ENCODE measurements around the gene BCLAF3. TPM values are rescaled to one million over a fixed set of nuclear protein-coding genes. Genes with fewer than 3 reads are reported as not detected.

The BCLAF3 gene
- total RNA-seq, 4 donors from 2014 or later, result 16.5 to 20.6 (median 18.1) TPM

GRCh38 chrX:19990151-19990555 is 708 bp downstream of the BCLAF3 start:
- 4 to 48% methylated on average over 5 to 24 of the region's 25 CpGs for WGBS, 2 donors (ENCODE audit: low coverage in 1 of 2)
- H3K27ac ChIP-seq, result peak overlapping the region; percentile 83 to 91 (median 88)

GRCh38 chrX:19987856-19988255 is 3.0 kb downstream of the BCLAF3 start:
- H3K27ac ChIP-seq, result no peak overlapping the region
- H3K4me3 ChIP-seq, result no peak overlapping the region
- TF ChIP-seq POLR2AphosphoS5 (IDR thresholded peaks at IDR 0.05), result no peak
- no peaks in the 10 kb centered on the region for H3K36me3 ChIP-seq
- intact Hi-C loops (cut with DNase I; ENCODE audit: low total_unique reads) (no loop called here), in situ Hi-C loops (cut with MboI; ENCODE audit: low pct_ligation_motif_present in 1 of 4, low pct_unique_long_range_greater_than_20kb in 1 of 4, low sequenced_read_pairs in 3 of 4) (no loop called here)
- no peaks in the 10 kb centered on the region for H3K27me3 ChIP-seq
- peaks cover 0 to 15% (median 3%) of the 10 kb centered on the region in 4 donors for H3K4me1 ChIP-seq
- no peak for DNase-seq
- no peaks in the 10 kb centered on the region for H3K9me3 ChIP-seq
- 81 to 83% methylated on average over 3 to 5 of the region's 5 CpGs for WGBS, 2 donors (ENCODE audit: low coverage in 1 of 2)

More at GRCh38 chrX:19990151-19990555, 708 bp downstream of the BCLAF3 start:
- Histone ChIP-seq H3K27me3 (no peaks in the 10 kb centered on the region), H3K9me3 (no peaks in the 10 kb centered on the region), H3K4me1 (peaks cover 0 to 15% (median 3%) of the 10 kb centered on the region in 4 donors), H3K4me3 (peak overlapping the region; percentile 54 to 87 (median 82)), H3K36me3 (no peaks in the 10 kb centered on the region)
- intact Hi-C loops (cut with DNase I; ENCODE audit: low total_unique reads) (loop anchor here (10.0 kb wide), 1 partner anchor 95 kb away; no protein-coding TSS in a partner anchor), in situ Hi-C loops (cut with MboI; ENCODE audit: low pct_ligation_motif_present in 1 of 4, low pct_unique_long_range_greater_than_20kb in 1 of 4, low sequenced_read_pairs in 3 of 4) (no loop called here)
- TF ChIP-seq CTCF (IDR thresholded peaks at IDR 0.05) (no peak), POLR2A (IDR thresholded peaks at IDR 0.05) (no peak), EP300 (IDR thresholded peaks at IDR 0.05; ENCODE audit: low read depth) (no peak), POLR2AphosphoS5 (IDR thresholded peaks at IDR 0.05) (no peak)
- no peak for DNase-seq

GRCh38 chrX:19986531-19986930 is 4.3 kb downstream of the BCLAF3 start:
- in situ Hi-C loops (cut with MboI; ENCODE audit: low pct_ligation_motif_present in 1 of 4, low pct_unique_long_range_greater_than_20kb in 1 of 4, low sequenced_read_pairs in 3 of 4), result no loop called here

GRCh38 chrX:19981947-19982346 is 8.9 kb downstream of the BCLAF3 start:
- TF ChIP-seq POLR2AphosphoS5 (IDR thresholded peaks at IDR 0.05), result no peak
- TF ChIP-seq POLR2A (IDR thresholded peaks at IDR 0.05), result no peak
- no peak for TF ChIP-seq EP300 (IDR thresholded peaks at IDR 0.05; ENCODE audit: low read depth)
- no peak for TF ChIP-seq CTCF (IDR thresholded peaks at IDR 0.05)
- in situ Hi-C loops (cut with MboI; ENCODE audit: low pct_ligation_motif_present in 1 of 4, low pct_unique_long_range_greater_than_20kb in 1 of 4, low sequenced_read_pairs in 3 of 4) (no loop called here), intact Hi-C loops (cut with DNase I; ENCODE audit: low total_unique reads) (no loop called here)
- DNase-seq, result no peak
- no peak overlapping the region for H3K27ac ChIP-seq
- no peaks in the 10 kb centered on the region for H3K4me1 ChIP-seq
- H3K4me3 ChIP-seq, result no peak overlapping the region
- 72% methylated on average over 2 of the region's 2 CpGs; no CpG with 5 or more reads in 1 of the 2 donors for WGBS, 2 donors (ENCODE audit: low coverage in 1 of 2)
- no peaks in the 10 kb centered on the region for H3K27me3 ChIP-seq
- no peaks in the 10 kb centered on the region for H3K36me3 ChIP-seq
- H3K9me3 ChIP-seq, result no peaks in the 10 kb centered on the region

More at GRCh38 chrX:19986531-19986930, 4.3 kb downstream of the BCLAF3 start:
- no peak overlapping the region for H3K27ac ChIP-seq
- H3K4me1 ChIP-seq, result peaks cover 0 to 14% (median 3%) of the 10 kb centered on the region in 4 donors
- intact Hi-C loops (cut with DNase I; ENCODE audit: low total_unique reads), result no loop called here
- 73% methylated on average over 3 of the region's 3 CpGs; no CpG with 5 or more reads in 1 of the 2 donors for WGBS, 2 donors (ENCODE audit: low coverage in 1 of 2)
- H3K4me3 ChIP-seq, result no peak overlapping the region
- TF ChIP-seq POLR2A (IDR thresholded peaks at IDR 0.05), result no peak
- TF ChIP-seq POLR2AphosphoS5 (IDR thresholded peaks at IDR 0.05), result no peak
- TF ChIP-seq CTCF (IDR thresholded peaks at IDR 0.05), result no peak
- TF ChIP-seq EP300 (IDR thresholded peaks at IDR 0.05; ENCODE audit: low read depth), result no peak
- no peak for DNase-seq
- H3K36me3 ChIP-seq, result no peaks in the 10 kb centered on the region
- no peaks in the 10 kb centered on the region for H3K27me3 ChIP-seq
- H3K9me3 ChIP-seq, result no peaks in the 10 kb centered on the region

- Histone ChIP-seq H3K4me1 (peaks cover 0 to 10% (median 0%) of the 10 kb centered on the region in 4 donors), H3K36me3 (no peaks in the 10 kb centered on the region), H3K27ac (peak overlapping the region in 2 of 4 donors; percentile 43 to 52), H3K9me3 (no peaks in the 10 kb centered on the region), H3K27me3 (no peaks in the 10 kb centered on the region), H3K4me3 (no peak overlapping the region)
- in situ Hi-C loops (cut with MboI; ENCODE audit: low pct_ligation_motif_present in 1 of 4, low pct_unique_long_range_greater_than_20kb in 1 of 4, low sequenced_read_pairs in 3 of 4), result no loop called here
- TF ChIP-seq CTCF (IDR thresholded peaks at IDR 0.05) (no peak), EP300 (IDR thresholded peaks at IDR 0.05; ENCODE audit: low read depth) (no peak), POLR2A (IDR thresholded peaks at IDR 0.05) (no peak), POLR2AphosphoS5 (IDR thresholded peaks at IDR 0.05) (no peak)
- DNase-seq, result no peak
- intact Hi-C loops (cut with DNase I; ENCODE audit: low total_unique reads), result no loop called here
These were observed 15.0 kb downstream of the BCLAF3 start for GRCh38 chrX:19975845-19976244.
